Lung (tissue), 12 donors: ENCODE data around the gene ADAMTSL2. TPM values are rescaled to one million over a fixed set of nuclear protein-coding genes. Genes with fewer than 3 reads are reported as not detected.

ENCODE experiments used
- ATAC-seq: fragments of 200-7000 bp; cut with Tn5 transposase; one replicate; pipeline ENCODE4 v1.9.1; 2020; ENCODE audit warnings: moderate number of reproducible peaks; ENCODE audit not compliant: insufficient read depth, low FRiP score
- DNase-seq, 3 donors: peaks; one replicate each; pipeline ENCODE4 v3.0.0-alpha.2; 2013 to 2017
- H3K27ac ChIP-seq, 2 donors: one replicate each; pipeline ENCODE4 v1.5.1; 2013; ENCODE audit warnings: mild to moderate bottlenecking in 2 of 2, moderate library complexity in 2 of 2, control low read depth in 1 of 2, inconsistent platforms in 1 of 2, low read depth in 1 of 2, low read length in 1 of 2
- H3K27me3 ChIP-seq, 3 donors: one replicate each; pipeline ENCODE4 v1.5.1; 2013; ENCODE audit warnings: low read length in 2 of 3; ENCODE audit not compliant: control insufficient read depth in 3 of 3, insufficient read depth in 3 of 3
- H3K36me3 ChIP-seq, 4 donors: one replicate each; pipeline ENCODE4 v1.5.1; 2013; ENCODE audit warnings: low read length in 4 of 4, mild to moderate bottlenecking in 1 of 4, moderate library complexity in 1 of 4; ENCODE audit not compliant: control insufficient read depth in 4 of 4, insufficient read depth in 4 of 4
- H3K4me1 ChIP-seq, 5 donors: one replicate each; pipeline ENCODE4 v1.5.1; 2013; ENCODE audit warnings: low read length in 5 of 5, mild to moderate bottlenecking in 2 of 5, moderate library complexity in 1 of 5; ENCODE audit not compliant: control insufficient read depth in 5 of 5, insufficient read depth in 5 of 5
- H3K4me3 ChIP-seq: one replicate; pipeline ENCODE4 v1.5.1; 2013; ENCODE audit warnings: mild to moderate bottlenecking, control low read depth, moderate library complexity
- H3K9ac ChIP-seq, 2 donors: one replicate each; pipeline ENCODE4 v1.5.1; 2013; ENCODE audit warnings: low read length in 2 of 2, control low read depth in 1 of 2; ENCODE audit not compliant: insufficient read depth in 1 of 2
- H3K9me3 ChIP-seq, 4 donors: one replicate each; pipeline ENCODE4 v1.5.1; 2013; ENCODE audit warnings: low read length in 3 of 4, mild to moderate bottlenecking in 1 of 4, moderate library complexity in 1 of 4; ENCODE audit not compliant: control insufficient read depth in 4 of 4, insufficient read depth in 3 of 4
- CTCF ChIP-seq: IDR thresholded peaks from 2 replicates; pipeline ENCODE4 v1.5.1; 2012; ENCODE audit warnings: mild to moderate bottlenecking; ENCODE audit errors: control extremely low read depth, extremely low read depth
- WGBS, 2 donors: extraction: QIAGEN DNeasy Blood & Tissue Kit; methylation state at CpG; one replicate each; pipeline ENCODE4 v1.1.7; 2013; 5-methylcytosine and 5-hydroxymethylcytosine counted together
- polyA plus RNA-seq, 2 donors: library from polyadenylated mRNA; stranded (reverse); fragments of 200-250 nt; gene quantifications; one replicate each; pipeline ENCODE4 v1.2.1, GENCODE V29; 2013
- total RNA-seq, 2 donors: library from RNA; depleted of rRNA in 1 of 2; stranded (reverse); fragments of >200 nt in 1 of 2; gene quantifications; one replicate each; pipeline ENCODE4 v1.2.1, GENCODE V29; 2014 to 2021
- donor health status: control.
- donor health status: control.
- donor health status: Bipolar disorder and iron deficiency.
- donor health status: healthy.
- donor health status: DM: yes; HTN: yes; CAD: no.

Gene ADAMTSL2
- total and polyA plus RNA-seq, 4 donors: 6.4 to 20.6 (median 10.1) TPM

- no peak for DNase-seq
- WGBS, 2 donors: 76 to 81% methylated on average over 8 of the region's 8 CpGs
Measured at GRCh38 chr9:133612816-133613215, 78.3 kb downstream of the ADAMTSL2 start.

GRCh38 chr9:133613432-133613831 is 78.9 kb downstream of the ADAMTSL2 start:
- Histone ChIP-seq H3K4me1 (peaks cover 0 to 4% (median 0%) of the 10 kb centered on the region in 5 donors), H3K9me3 (peaks cover 0 to 2% (median 0%) of the 10 kb centered on the region in 4 donors), H3K27ac (no peak overlapping the region), H3K27me3 (peaks cover 5 to 38% (median 9%) of the 10 kb centered on the region in 3 donors), H3K4me3 (no peak overlapping the region), H3K9ac (no peak overlapping the region), H3K36me3 (no peaks in the 10 kb centered on the region)
- DNase-seq: no peak
- WGBS, 2 donors: 82 to 85% methylated on average over 16 of the region's 16 CpGs
- no peak for TF ChIP-seq CTCF
- ATAC-seq: no peak

More at GRCh38 chr9:133612816-133613215, 78.3 kb downstream of the ADAMTSL2 start:
- H3K36me3 ChIP-seq: no peaks in the 10 kb centered on the region
- ATAC-seq: no peak
- no peak overlapping the region for H3K27ac ChIP-seq
- peaks cover 5 to 32% (median 9%) of the 10 kb centered on the region in 3 donors for H3K27me3 ChIP-seq
- peaks cover 0 to 4% (median 0%) of the 10 kb centered on the region in 5 donors for H3K4me1 ChIP-seq
- H3K9me3 ChIP-seq: peaks cover 0 to 2% (median 0%) of the 10 kb centered on the region in 4 donors
- no peak overlapping the region for H3K9ac ChIP-seq
- H3K4me3 ChIP-seq: no peak overlapping the region
- no peak for TF ChIP-seq CTCF

- ATAC-seq: no peak
- H3K9me3 ChIP-seq: peaks cover 0 to 2% (median 0%) of the 10 kb centered on the region in 4 donors
- TF ChIP-seq CTCF: no peak
- DNase-seq: no peak
- 66 to 75% methylated on average over 10 of the region's 10 CpGs for WGBS, 2 donors
- H3K9ac ChIP-seq: no peak overlapping the region
- peaks cover 3 to 38% (median 5%) of the 10 kb centered on the region in 3 donors for H3K27me3 ChIP-seq
- H3K27ac ChIP-seq: no peak overlapping the region
- no peak overlapping the region for H3K4me3 ChIP-seq
- no peaks in the 10 kb centered on the region for H3K36me3 ChIP-seq
- peaks cover 0 to 4% (median 0%) of the 10 kb centered on the region in 5 donors for H3K4me1 ChIP-seq
Measured at GRCh38 chr9:133614056-133614455, 79.6 kb downstream of the ADAMTSL2 start.

GRCh38 chr9:133614678-133615077 is 80.2 kb downstream of the ADAMTSL2 start:
- no peak for DNase-seq
- peaks cover 2 to 41% (median 5%) of the 10 kb centered on the region in 3 donors for H3K27me3 ChIP-seq

More at GRCh38 chr9:133614678-133615077, 80.2 kb downstream of the ADAMTSL2 start:
- peaks cover 0 to 4% (median 0%) of the 10 kb centered on the region in 5 donors for H3K4me1 ChIP-seq
- 64 to 66% methylated on average over 5 of the region's 5 CpGs for WGBS, 2 donors
- ATAC-seq: no peak
- H3K36me3 ChIP-seq: no peaks in the 10 kb centered on the region
- H3K9ac ChIP-seq: no peak overlapping the region
- H3K4me3 ChIP-seq: no peak overlapping the region
- TF ChIP-seq CTCF: no peak
- no peak overlapping the region for H3K27ac ChIP-seq
- H3K9me3 ChIP-seq: no peaks in the 10 kb centered on the region
